GM12878 (cell line): ENCODE measurements around the gene MRGPRX3.

Experiments used
- CEBPB ChIP-seq, 2 experiments: fragments of 150-350 bp in 1 of 2; IDR thresholded peaks; 2 replicates each; pipeline ENCODE4 v1.6.1; 2012 to 2014; ENCODE audit warnings: low read depth in 2 of 2, low read length in 2 of 2, borderline replicate concordance in 1 of 2, inconsistent platforms in 1 of 2
- EGR1 ChIP-seq, 2 experiments: IDR thresholded peaks; 1 replicate in 1 of 2; 2 replicates in 1 of 2; pipeline ENCODE4 v1.6.1; 2011 to 2012; ENCODE audit warnings: low read depth in 2 of 2, low read length in 2 of 2, borderline replicate concordance in 1 of 2, mild to moderate bottlenecking in 1 of 2, moderate library complexity in 1 of 2
- HDAC6 ChIP-seq: fragments of 200-600 bp; sonication (generic); IDR thresholded peaks from one replicate; pipeline ENCODE4 v1.8.0; 2017; ENCODE audit warnings: antibody characterized with exemption; ENCODE audit not compliant: unreplicated experiment
- POLR2A ChIP-seq: IDR thresholded peaks from 2 replicates; pipeline ENCODE4 v1.6.1; 2011; ENCODE audit warnings: low read depth, mild to moderate bottlenecking, low read length
- POLR2AphosphoS5 ChIP-seq: IDR thresholded peaks from 2 replicates; pipeline ENCODE4 v1.6.1; 2011; ENCODE audit warnings: mild to moderate bottlenecking, low read length, inconsistent platforms
- RFX5 ChIP-seq: IDR thresholded peaks from 2 replicates; pipeline ENCODE4 v1.6.1; 2011; ENCODE audit warnings: low read depth, low read length, improper control_type of control experiment
- ZNF24 ChIP-seq: fragments of 450-650 bp; IDR thresholded peaks from 2 replicates; pipeline ENCODE4 v1.6.1; 2017; ENCODE audit warnings: antibody characterized with exemption, mild to moderate bottlenecking
- TF ChIP-seq, protein P1 (sequence below), 3 experiments: IDR thresholded peaks in 2 of 3; conservative IDR thresholded peaks in 1 of 3; 2 replicates each; pipeline ENCODE4 v1.5.1; 2011; ENCODE audit warnings: low read depth in 3 of 3, low read length in 3 of 3, mild to moderate bottlenecking in 3 of 3, control low read depth in 2 of 3, moderate library complexity in 2 of 3, inconsistent platforms in 1 of 3, mixed read lengths in 1 of 3; ENCODE audit not compliant: control insufficient read depth in 2 of 3, insufficient read depth in 1 of 3; ENCODE audit errors: extremely low read depth in 1 of 3
- TF ChIP-seq, protein P2 (sequence below): IDR thresholded peaks from 2 replicates; pipeline ENCODE4 v1.6.1; 2012; ENCODE audit warnings: low read depth, low read length, improper control_type of control experiment
- TF ChIP-seq, protein P3 (sequence below): fragments of 450-650 bp; IDR thresholded peaks from 2 replicates; pipeline ENCODE4 v1.6.1; 2017; ENCODE audit warnings: mild to moderate bottlenecking, low read depth, inconsistent platforms; ENCODE audit not compliant: poor library complexity, severe bottlenecking
- TF ChIP-seq, protein P4 (sequence below): fragments of 450-650 bp; formaldehyde crosslinking; IDR thresholded peaks from 2 replicates; pipeline ENCODE4 v1.4.0; 2022; ENCODE audit warnings: mild to moderate bottlenecking, moderate library complexity

DNA sequence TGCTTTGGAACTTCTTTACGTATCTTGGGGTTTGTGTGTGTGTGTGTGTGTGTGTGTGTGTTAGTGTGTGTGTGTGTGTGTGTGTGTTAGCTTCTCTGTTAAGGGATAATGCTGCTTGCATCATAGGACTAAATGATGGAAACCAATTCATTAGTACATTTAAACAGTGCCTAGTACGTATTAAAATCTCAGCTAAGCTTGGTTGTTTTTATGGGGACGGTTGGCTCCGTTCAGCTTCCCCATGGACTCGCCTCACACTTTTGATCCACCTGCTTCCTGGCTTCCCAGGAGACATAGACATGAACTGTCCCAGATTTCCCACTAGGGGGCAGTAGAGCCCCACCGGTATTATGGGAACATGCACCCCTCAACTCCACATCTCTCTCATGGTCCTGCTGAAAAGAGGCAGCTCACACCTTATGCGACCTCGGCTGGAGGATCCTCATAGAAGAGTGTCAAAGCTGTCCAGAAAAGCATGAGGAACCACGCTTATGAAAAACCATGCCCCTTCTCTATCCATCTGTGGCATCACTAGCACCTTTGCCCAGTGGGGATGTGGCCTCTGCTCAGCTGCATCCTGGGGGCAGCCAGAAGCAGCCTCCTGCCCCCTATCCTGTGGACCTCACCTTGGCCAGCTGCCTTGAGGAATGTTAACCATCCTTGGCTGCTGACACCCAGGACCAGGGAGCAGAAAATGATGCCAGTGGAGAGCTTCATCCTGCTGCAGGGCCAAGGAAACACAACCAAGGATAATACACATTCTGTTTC lies 16.8 kb upstream of the MRGPRX3 start:
- TF ChIP-seq, protein P1, sequence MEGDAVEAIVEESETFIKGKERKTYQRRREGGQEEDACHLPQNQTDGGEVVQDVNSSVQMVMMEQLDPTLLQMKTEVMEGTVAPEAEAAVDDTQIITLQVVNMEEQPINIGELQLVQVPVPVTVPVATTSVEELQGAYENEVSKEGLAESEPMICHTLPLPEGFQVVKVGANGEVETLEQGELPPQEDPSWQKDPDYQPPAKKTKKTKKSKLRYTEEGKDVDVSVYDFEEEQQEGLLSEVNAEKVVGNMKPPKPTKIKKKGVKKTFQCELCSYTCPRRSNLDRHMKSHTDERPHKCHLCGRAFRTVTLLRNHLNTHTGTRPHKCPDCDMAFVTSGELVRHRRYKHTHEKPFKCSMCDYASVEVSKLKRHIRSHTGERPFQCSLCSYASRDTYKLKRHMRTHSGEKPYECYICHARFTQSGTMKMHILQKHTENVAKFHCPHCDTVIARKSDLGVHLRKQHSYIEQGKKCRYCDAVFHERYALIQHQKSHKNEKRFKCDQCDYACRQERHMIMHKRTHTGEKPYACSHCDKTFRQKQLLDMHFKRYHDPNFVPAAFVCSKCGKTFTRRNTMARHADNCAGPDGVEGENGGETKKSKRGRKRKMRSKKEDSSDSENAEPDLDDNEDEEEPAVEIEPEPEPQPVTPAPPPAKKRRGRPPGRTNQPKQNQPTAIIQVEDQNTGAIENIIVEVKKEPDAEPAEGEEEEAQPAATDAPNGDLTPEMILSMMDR (IDR thresholded peaks at IDR 0.05 in 2 of 3, conservative IDR thresholded peaks at IDR 0.05 in 1 of 3; ENCODE audit: control insufficient read depth in 2 of 3, extremely low read depth in 1 of 3, insufficient read depth in 1 of 3, low read depth in 3 of 3, low read length in 3 of 3) = peak; percentile 85 to 91 (median 87); a peak in 5 of 6 replicates
- no peak for TF ChIP-seq EGR1 (IDR thresholded peaks at IDR 0.05; ENCODE audit: borderline replicate concordance in 1 of 2, low read depth in 2 of 2, low read length in 2 of 2)
- TF ChIP-seq, protein P2, sequence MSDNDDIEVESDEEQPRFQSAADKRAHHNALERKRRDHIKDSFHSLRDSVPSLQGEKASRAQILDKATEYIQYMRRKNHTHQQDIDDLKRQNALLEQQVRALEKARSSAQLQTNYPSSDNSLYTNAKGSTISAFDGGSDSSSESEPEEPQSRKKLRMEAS = no peak
- no peak for TF ChIP-seq ZNF24
- TF ChIP-seq POLR2A = no peak
- no peak for TF ChIP-seq POLR2AphosphoS5
- no peak for TF ChIP-seq HDAC6
- TF ChIP-seq, protein P3, sequence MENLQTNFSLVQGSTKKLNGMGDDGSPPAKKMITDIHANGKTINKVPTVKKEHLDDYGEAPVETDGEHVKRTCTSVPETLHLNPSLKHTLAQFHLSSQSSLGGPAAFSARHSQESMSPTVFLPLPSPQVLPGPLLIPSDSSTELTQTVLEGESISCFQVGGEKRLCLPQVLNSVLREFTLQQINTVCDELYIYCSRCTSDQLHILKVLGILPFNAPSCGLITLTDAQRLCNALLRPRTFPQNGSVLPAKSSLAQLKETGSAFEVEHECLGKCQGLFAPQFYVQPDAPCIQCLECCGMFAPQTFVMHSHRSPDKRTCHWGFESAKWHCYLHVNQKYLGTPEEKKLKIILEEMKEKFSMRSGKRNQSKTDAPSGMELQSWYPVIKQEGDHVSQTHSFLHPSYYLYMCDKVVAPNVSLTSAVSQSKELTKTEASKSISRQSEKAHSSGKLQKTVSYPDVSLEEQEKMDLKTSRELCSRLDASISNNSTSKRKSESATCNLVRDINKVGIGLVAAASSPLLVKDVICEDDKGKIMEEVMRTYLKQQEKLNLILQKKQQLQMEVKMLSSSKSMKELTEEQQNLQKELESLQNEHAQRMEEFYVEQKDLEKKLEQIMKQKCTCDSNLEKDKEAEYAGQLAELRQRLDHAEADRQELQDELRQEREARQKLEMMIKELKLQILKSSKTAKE = no peak
- TF ChIP-seq, protein P4, sequence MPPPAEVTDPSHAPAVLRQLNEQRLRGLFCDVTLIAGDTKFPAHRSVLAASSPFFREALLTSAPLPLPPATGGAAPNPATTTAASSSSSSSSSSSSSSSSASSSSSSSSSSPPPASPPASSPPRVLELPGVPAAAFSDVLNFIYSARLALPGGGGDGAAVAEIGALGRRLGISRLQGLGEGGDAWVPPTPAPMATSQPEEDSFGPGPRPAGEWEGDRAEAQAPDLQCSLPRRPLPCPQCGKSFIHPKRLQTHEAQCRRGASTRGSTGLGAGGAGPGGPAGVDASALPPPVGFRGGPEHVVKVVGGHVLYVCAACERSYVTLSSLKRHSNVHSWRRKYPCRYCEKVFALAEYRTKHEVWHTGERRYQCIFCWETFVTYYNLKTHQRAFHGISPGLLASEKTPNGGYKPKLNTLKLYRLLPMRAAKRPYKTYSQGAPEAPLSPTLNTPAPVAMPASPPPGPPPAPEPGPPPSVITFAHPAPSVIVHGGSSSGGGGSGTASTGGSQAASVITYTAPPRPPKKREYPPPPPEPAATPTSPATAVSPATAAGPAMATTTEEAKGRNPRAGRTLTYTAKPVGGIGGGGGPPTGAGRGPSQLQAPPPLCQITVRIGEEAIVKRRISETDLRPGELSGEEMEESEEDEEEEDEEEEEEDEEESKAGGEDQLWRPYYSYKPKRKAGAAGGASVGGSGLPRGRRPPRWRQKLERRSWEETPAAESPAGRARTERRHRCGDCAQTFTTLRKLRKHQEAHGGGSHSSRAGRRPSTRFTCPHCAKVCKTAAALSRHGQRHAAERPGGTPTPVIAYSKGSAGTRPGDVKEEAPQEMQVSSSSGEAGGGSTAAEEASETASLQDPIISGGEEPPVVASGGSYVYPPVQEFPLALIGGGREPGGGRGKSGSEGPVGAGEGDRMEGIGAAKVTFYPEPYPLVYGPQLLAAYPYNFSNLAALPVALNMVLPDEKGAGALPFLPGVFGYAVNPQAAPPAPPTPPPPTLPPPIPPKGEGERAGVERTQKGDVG (CRISPR knock-in tag) = no peak
- TF ChIP-seq CEBPB (IDR thresholded peaks at IDR 0.05; ENCODE audit: borderline replicate concordance in 1 of 2, low read depth in 2 of 2, low read length in 2 of 2) = no peak
- no peak for TF ChIP-seq RFX5
